Measurements from ENCODE around the gene SH2D4B.

The SH2D4B gene

GRCh38 chr10:80501913-80502521, 35.7 kb upstream of the SH2D4B start:
- no peak for DNase-seq (ENCODE audit: low spot score)
- H3K27me3 ChIP-seq (ENCODE audit: insufficient read depth, poor library complexity, severe bottlenecking), result no peaks in the 10 kb centered on the region
- TF ChIP-seq CTCF (IDR thresholded peaks at IDR 0.05; ENCODE audit: poor library complexity, severe bottlenecking), result no peak
- H3K4me3 ChIP-seq (ENCODE audit: severe bottlenecking), result no peak overlapping the region
- H3K9me3 ChIP-seq (ENCODE audit: severe bottlenecking), result no peaks in the 10 kb centered on the region
- peak overlapping the region; percentile 99 for H3K27ac ChIP-seq (ENCODE audit: poor library complexity, severe bottlenecking)
- peaks cover 99% of the 10 kb centered on the region for H3K4me1 ChIP-seq (ENCODE audit: insufficient read depth, poor library complexity, severe bottlenecking)
- peaks cover 14% of the 10 kb centered on the region for H3K36me3 ChIP-seq (ENCODE audit: low read depth)
- no peak for ATAC-seq (ENCODE audit: low read depth)

- TF ChIP-seq CTCF (IDR thresholded peaks at IDR 0.05; ENCODE audit: poor library complexity, severe bottlenecking), result no peak
- no peaks in the 10 kb centered on the region for H3K9me3 ChIP-seq (ENCODE audit: severe bottlenecking)
- DNase-seq (ENCODE audit: low spot score) (no peak), ATAC-seq (ENCODE audit: low read depth) (no peak)
- peak overlapping the region; percentile 99 for H3K27ac ChIP-seq (ENCODE audit: poor library complexity, severe bottlenecking)
- no peak overlapping the region for H3K4me3 ChIP-seq (ENCODE audit: severe bottlenecking)
- peaks cover 97% of the 10 kb centered on the region for H3K4me1 ChIP-seq (ENCODE audit: insufficient read depth, poor library complexity, severe bottlenecking)
- H3K36me3 ChIP-seq (ENCODE audit: low read depth), result peaks cover 20% of the 10 kb centered on the region
- H3K27me3 ChIP-seq (ENCODE audit: insufficient read depth, poor library complexity, severe bottlenecking), result no peaks in the 10 kb centered on the region
These were observed 34.8 kb upstream of the SH2D4B start for GRCh38 chr10:80502621-80503583.

- Histone ChIP-seq H3K4me3 (ENCODE audit: severe bottlenecking) (no peak overlapping the region), H3K9me3 (ENCODE audit: severe bottlenecking) (no peaks in the 10 kb centered on the region), H3K27ac (ENCODE audit: poor library complexity, severe bottlenecking) (peak overlapping the region; percentile 99), H3K27me3 (ENCODE audit: insufficient read depth, poor library complexity, severe bottlenecking) (no peaks in the 10 kb centered on the region), H3K4me1 (ENCODE audit: insufficient read depth, poor library complexity, severe bottlenecking) (peaks cover 94% of the 10 kb centered on the region), H3K36me3 (ENCODE audit: low read depth) (peaks cover 25% of the 10 kb centered on the region)
- TF ChIP-seq CTCF (IDR thresholded peaks at IDR 0.05; ENCODE audit: poor library complexity, severe bottlenecking), result no peak
- ATAC-seq (ENCODE audit: low read depth), result no peak
- no peak for DNase-seq (ENCODE audit: low spot score)
These were observed 34.0 kb upstream of the SH2D4B start for GRCh38 chr10:80503584-80504157.

GRCh38 chr10:80504158-80504811, 33.4 kb upstream of the SH2D4B start:
- DNase-seq (ENCODE audit: low spot score) (no peak), ATAC-seq (ENCODE audit: low read depth) (no peak)
- H3K36me3 ChIP-seq (ENCODE audit: low read depth), result peaks cover 27% of the 10 kb centered on the region
- H3K27ac ChIP-seq (ENCODE audit: poor library complexity, severe bottlenecking), result peak overlapping the region; percentile 99
- no peak for TF ChIP-seq CTCF (IDR thresholded peaks at IDR 0.05; ENCODE audit: poor library complexity, severe bottlenecking)
- no peak overlapping the region for H3K4me3 ChIP-seq (ENCODE audit: severe bottlenecking)
- H3K9me3 ChIP-seq (ENCODE audit: severe bottlenecking), result no peaks in the 10 kb centered on the region
- H3K4me1 ChIP-seq (ENCODE audit: insufficient read depth, poor library complexity, severe bottlenecking), result peaks cover 94% of the 10 kb centered on the region
- H3K27me3 ChIP-seq (ENCODE audit: insufficient read depth, poor library complexity, severe bottlenecking), result no peaks in the 10 kb centered on the region

Data from RWPE2 (cell line).